ENCODE measurements around the gene CD302.
"Not testable (repeated sequence)": the region's sequence is repeated elsewhere in the genome, so short reads cannot be mapped to it uniquely, and the experiment has no call there.

CD302 gene

GRCh38 chr2:159728629-159729028, 69.4 kb downstream of the CD302 start:
- DNase-seq (ENCODE audit: low read depth) = no peak
- H3K4me3 ChIP-seq (ENCODE audit: low read length) = no peak overlapping the region
- TF ChIP-seq CTCF (IDR thresholded peaks at IDR 0.05; ENCODE audit: insufficient read depth, low read depth, low read length, missing control alignments) = no peak

DNA sequence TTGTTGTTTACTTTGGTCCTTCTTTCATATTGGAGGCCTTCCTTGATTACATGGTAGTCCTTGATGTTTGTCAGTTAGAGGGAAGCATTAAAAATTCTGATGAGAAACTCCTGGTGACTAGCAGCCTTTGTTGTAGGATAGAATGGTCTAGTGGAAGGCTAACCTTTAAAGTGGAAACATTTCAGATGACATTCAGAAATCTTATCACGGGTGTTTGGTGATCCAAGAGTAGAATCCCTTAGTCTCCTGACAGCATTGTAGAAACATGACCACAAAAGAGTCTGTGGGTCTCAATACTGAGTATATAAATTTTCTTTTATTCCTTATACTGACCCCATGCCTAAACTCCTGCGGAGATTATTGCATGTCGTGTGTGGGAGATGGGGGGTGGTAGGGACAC, 72.3 kb downstream of the CD302 start:
- TF ChIP-seq CTCF (IDR thresholded peaks at IDR 0.05; ENCODE audit: insufficient read depth, low read depth, low read length, missing control alignments) = no peak
- no peak for DNase-seq (ENCODE audit: low read depth)
- no peak overlapping the region for H3K4me3 ChIP-seq (ENCODE audit: low read length)

DNA sequence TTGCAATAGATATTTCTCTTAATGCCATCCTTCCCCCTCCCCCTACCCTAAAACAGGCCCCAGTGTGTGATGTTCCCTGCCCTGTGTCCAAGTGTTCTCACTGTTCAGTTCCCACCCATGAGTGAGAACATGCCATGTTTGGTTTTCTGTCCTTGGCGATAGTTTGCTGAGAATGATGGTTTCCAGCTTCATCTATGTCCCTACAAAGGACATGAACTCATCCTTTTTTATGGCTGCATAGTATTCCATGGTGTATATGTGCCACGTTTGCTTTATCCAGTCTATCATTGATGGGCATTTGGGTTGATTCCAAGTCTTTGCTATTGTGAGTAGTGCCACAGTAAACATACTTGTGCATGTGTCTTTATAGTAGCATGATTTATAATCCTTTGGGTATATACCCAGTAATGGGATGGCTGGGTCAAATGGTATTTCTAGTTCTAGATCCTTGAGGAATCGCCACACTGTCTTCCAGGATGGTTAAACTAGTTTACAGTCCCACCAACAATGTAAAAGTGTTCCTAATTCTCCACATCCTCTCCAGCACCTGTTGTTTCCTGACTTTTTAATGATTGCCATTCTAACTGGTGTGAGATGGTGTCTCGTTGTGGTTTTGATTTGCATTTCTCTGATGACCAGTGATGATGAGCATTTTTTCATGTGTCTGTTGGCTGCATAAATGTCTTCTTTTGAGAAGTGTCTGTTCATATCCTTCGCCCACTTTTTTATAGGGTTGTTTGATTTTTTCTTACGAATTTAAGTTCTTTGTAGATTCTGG, 73.0 kb downstream of the CD302 start:
- not testable (repeated sequence) for H3K4me3 ChIP-seq (ENCODE audit: low read length); DNase-seq (ENCODE audit: low read depth)

- no peak for DNase-seq (ENCODE audit: low read depth)
- TF ChIP-seq CTCF (IDR thresholded peaks at IDR 0.05; ENCODE audit: insufficient read depth, low read depth, low read length, missing control alignments) = no peak
- no peak overlapping the region for H3K4me3 ChIP-seq (ENCODE audit: low read length)
Observed at GRCh38 chr2:159722580-159722979, 75.4 kb downstream of the CD302 start.

GRCh38 chr2:159720676-159721075, 77.3 kb downstream of the CD302 start:
- DNase-seq (ENCODE audit: low read depth) = no peak
- no peak overlapping the region for H3K4me3 ChIP-seq (ENCODE audit: low read length)
- no peak for TF ChIP-seq CTCF (IDR thresholded peaks at IDR 0.05; ENCODE audit: insufficient read depth, low read depth, low read length, missing control alignments)
